Glomerular endothelial cell (primary cell): ENCODE measurements around the gene LRBA. TPM values are rescaled to one million over a fixed set of nuclear protein-coding genes. Genes with fewer than 3 reads are reported as not detected.

ENCODE experiments used
- DNase-seq: peaks from one replicate; pipeline ENCODE4 v3.0.0-alpha.2; 2011; ENCODE audit warnings: low read depth, low spot score; ENCODE audit errors: extremely low read depth
- total RNA-seq: library from RNA; depleted of rRNA; stranded (reverse); fragments of >200 nt; gene quantifications from 2 replicates; pipeline ENCODE4 v1.2.3, GENCODE V29; 2015

The LRBA gene
- total RNA-seq, 1 donor from 2014 or later, result 23.7 TPM

DNA sequence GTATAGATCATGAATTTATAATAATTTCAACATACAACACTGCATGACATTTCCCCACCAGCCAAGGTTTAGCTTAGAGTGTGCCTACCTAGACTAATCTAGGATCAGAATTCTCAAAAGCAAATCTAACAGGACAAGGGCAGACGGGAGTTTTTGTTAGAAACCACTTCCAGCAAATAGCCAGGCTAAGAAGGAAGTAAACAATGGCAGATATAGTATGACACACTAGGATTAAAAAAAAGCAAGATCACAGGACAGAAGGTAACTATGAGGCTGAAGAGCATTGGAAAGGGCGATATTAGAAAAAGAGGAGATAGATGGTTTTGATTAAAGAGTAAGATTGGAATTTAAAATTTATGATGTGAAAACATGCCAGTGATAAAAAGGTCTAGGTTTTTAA lies 124.8 kb downstream of the LRBA start:
- DNase-seq, result no peak

DNA sequence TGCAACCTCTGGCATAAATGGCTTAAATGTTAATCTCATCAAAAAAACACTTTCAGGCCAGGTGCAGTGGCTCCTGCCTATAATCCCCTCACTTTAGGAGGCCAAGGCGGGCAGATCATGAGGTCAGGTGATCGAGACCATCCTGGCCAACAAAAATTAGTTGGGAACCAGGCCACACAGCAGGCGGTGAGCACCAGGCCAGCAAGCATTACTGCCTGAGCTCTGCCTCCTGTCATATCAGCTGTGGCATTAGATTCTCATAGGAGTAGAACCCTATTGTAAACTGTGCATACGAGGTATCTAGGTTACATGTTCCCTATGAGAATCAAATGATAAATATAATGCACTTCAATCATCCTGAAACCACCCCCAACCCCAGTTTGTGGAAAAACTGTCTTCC lies 125.8 kb downstream of the LRBA start:
- DNase-seq, result no peak

DNA sequence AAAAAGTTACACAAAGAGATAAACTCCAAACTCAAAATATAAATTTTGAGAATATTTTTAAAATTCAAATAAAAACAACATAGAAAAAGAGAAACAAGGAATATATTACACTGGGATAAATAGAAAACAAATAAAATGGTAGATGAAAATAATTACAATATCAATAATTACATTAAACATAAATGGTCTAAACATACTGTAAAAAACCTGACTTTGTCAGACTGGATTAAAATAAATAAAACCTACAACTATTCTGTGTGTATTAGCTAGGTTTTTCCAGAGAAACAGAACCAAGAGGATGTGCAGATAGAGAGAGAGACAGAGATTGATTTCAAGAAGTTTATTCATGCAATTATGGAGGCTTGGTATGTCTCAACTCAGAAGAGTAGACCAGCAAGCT lies 126.5 kb downstream of the LRBA start:
- no peak for DNase-seq

DNA sequence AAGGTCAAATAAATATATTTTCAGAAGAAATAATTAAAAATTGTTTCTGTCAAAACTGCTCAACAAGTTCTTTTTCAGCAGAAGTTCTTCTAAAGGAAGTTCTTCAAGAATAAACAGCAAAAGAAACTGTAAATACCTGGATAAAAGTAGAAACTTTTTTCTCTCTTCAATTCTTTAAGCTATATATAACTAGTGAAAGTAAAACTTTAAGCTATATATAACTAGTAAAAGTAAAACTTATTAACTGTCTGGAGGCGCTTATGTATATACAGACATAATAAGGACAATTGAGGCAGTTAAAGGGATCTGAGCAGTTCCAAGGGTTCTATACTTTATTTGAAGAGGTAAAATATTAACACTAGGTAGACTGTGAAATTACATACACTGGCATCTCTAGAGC lies 126.9 kb downstream of the LRBA start:
- no peak for DNase-seq

DNA sequence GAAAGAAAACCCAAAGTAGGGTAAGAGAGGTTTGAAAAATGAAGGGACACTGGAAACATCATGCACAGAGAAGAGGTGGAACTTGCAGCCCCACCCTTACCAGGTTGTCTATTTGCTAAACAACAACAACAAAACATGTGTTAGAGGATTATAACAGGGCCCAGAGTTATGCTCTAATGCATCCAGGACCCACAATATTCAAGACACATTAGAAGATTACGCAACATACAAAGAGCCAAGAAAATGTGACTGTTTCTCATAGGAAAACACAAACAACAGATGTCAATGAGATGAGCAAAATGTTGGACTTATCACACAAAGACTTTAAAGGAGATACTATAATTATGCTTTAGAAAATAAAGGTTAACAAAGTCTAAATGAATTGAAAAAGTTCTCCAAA lies 128.5 kb downstream of the LRBA start:
- DNase-seq, result no peak

DNA sequence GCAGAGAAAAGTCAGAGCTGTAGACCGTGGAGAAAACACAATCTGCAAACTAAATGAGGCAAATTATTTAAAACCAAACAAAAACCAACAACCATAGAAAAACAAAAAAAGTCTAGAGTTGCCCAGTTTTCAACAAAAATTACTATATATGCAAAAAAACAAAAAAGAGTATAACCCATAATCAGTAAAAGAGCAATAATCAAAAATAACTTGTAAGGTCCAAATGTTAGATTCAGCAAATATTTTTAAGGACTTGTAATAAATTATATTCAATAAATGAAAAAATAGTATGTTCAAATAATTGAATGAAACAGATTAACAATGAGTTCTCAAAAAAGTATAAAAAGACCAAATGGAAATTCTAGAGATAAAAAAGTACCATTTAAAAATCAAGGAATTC lies 130.5 kb downstream of the LRBA start:
- no peak for DNase-seq

DNA sequence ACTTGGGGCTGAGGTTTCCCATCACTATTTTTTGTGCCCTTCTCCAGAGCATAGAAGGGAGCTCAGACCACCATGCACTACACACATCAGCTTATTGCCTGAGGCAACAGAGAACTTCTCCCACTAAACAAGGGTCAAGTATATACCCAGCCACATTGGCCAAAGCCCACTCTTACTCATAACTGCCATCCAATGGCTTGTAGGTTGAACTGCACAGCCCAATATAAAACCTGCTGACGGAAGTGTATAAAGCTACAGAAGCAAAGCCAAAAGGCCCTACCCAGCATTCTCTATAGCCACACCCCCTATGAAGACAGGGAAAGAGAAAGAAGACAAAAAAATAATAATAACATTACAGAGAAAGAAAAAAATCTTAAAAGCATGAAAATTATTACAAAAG lies 139.7 kb downstream of the LRBA start:
- DNase-seq, result no peak

DNA sequence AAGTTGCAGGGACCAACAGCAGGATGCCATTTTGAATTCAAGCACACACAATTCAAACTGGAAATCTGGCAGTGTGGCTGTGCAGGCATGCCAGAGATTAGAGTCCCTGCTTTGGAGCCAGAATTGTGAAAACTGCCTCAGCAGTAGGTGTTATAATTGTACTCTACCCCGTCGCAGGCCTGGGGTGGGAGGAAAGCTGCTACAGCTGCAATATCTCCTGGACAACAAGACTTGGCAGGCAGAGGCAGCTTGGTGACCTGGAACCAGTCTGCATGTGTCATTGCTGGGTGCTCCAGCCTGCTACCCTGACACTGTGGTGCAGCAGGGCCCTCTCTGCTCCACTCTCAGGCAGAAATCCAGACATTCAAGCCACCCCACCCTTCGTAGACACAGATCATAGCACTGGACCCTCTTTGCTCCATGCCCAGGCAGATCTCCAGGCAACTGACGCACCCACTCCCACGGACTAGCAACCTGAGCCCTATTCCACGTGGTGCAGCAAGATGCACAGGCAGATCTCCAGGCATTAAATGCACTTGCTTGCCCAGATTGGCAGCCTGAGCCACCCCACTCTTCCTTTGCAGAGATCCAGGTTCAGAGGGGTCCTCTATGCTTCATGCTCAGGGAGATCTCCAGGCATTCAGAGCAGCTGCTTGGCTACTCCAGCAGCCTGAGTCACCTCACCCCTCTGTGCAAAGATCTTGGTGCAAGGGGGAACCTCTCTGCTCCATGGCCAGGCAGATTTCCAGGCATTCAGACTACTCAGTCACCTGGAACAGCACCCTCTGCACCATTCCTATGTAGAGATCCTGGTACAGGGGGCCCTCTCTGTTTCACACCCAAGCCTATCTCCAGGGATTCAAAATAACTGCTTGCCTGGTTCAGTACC lies 140.5 kb downstream of the LRBA start:
- no peak for DNase-seq

DNA sequence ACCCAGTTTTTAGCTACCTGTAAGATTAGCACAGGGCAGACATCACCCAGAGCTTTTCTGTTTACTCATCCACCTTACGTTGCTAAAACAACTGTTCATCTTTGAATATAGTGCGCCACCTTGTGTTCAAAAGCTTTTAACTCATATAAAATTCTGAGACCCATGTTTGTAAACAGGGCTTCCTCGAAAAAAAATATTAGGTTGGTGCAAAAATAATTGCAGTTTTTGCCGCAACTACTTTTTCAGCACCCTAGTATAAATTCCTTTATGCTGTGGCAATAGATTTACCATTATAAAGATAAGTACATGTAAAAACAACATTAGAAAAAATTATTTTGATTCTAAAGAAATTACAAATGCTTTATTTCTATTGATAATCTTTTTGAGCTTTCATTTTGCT lies 147.9 kb downstream of the LRBA start:
- DNase-seq, result peak; percentile 82

DNA sequence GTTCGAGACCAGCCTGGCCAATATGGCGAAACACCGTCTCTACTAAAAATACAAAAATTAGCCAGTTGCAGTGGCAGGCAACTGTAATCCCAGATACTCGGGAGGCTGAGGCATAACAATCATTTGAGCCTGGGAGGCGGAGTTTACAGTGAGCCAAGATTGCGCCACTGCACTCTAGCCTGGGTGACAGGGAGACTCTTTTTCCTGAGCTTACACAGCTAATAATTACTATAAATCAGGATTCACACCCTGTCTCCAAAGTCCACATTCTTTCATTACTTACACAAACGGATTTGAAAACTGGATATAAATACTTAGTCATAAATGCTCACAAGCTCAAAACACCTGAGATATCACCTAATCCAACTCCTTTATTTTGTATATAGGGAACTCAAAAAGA lies 151.6 kb downstream of the LRBA start:
- DNase-seq, result no peak

DNA sequence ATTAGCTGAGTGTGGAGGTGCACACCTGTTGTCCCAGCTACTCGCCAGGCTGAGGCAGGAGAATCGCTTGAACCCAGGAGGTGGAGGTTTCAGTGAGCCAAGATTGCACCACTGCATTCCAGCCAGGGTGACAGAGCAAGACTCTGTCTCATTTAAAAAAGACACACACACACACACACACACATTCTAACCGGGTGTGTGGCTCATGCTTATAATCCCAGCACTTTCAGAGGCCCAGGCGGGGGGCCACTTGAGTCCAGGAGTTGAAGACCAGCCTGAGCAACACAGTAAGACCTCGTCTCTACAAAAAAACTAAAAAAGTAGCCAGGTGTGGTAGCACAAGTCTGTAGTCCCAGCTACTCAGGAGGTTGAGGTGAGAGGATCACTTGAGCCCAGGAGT lies 152.3 kb downstream of the LRBA start:
- no peak for DNase-seq

DNA sequence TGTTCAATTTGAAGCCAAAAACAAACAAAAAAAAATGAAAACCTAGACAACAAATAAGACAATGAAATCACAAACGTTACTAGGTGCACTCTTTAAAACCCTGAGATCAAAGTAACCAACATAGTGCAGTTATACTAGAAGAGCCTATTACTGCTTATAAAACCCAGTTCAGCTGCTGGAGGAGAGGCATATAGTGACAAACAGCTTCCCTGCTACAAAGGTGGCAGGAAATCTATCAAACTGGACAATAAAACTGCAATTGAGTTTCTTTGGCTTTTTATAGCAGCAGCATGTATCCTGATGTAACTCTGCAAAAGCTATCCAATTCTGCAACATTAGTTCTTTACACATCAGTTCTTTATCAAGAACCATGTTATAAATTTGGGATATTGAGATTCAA lies 155.6 kb downstream of the LRBA start:
- no peak for DNase-seq

DNA sequence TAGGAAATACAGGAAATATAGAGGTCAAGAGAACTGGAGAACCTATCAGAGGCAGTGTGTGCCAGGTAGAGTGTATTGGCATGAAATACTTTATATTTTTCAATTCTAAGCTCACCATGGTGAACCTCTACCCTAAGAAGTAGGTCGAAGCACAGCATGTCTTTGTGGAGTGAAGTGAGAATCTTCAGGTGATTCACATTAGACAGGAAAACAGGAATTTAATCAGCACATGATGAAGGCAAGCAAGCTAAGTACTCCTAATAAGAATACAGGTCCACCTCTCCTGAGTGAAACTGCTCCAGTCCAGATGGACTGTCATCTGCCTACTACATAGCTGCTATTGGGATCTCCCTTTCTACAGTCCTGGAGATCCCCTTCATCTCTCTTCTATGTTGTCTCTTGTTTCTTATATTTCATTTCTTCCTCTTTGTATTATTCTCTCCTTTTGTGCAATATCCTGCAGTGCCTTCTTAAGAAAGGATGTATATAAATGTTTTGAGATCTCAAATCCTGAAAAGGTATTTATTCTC lies 159.0 kb downstream of the LRBA start:
- DNase-seq, result no peak

DNA sequence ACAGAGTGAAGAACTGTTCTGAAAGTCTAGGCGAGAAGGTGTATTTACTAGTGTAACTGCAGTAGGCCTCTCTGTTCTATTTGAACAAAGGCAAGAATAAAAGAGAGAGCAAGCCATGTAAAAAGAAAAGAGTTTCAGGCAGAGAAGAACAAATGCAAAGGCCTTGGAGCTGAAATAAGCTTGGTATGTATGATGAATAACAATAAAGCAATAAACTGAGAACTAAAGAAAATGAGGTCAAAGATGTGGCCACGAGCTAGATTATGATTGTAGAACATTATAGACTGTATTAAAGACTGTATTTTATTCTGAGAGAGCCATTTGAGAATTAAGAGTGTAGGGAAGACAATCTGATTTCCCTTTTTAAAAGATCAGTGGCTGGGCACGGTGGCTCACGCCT lies 160.5 kb downstream of the LRBA start:
- no peak for DNase-seq

DNA sequence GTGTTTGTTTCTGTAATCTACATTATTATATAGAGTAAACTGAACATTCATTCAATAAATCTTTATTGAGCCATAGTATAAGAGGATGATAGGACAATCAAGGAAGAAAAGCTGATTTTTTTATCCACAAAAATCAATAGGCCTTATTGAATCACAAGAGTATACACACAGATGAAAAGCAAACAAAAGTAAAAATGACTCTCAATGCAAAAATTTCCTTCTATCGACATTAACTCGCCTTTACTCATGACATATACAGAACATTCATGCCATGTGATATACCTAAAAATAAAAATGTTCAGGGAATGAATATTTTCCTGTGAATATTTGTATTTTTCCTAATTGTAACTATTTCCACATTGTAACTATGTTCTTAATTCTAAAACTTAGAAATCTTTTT lies 161.2 kb downstream of the LRBA start:
- DNase-seq, result no peak

DNA sequence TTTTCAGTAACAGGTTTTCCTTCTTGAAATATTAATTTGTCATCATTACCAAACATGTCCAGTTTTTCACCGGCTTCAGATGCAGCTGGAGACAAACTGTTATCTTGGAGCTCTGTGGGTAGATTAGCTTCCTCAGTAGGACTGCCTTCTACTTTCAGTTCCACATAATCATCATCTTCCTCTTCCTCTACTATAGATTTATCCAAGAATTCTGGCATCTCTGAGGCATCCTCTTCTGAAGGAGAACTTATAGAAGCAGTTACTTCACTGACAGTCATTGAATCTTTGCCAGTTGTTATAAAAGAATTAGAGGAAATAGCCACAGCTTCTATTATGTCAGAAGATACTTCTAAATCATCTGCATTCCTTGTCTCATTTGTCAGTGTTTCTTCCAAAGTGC lies 162.9 kb downstream of the LRBA start:
- DNase-seq, result no peak

DNA sequence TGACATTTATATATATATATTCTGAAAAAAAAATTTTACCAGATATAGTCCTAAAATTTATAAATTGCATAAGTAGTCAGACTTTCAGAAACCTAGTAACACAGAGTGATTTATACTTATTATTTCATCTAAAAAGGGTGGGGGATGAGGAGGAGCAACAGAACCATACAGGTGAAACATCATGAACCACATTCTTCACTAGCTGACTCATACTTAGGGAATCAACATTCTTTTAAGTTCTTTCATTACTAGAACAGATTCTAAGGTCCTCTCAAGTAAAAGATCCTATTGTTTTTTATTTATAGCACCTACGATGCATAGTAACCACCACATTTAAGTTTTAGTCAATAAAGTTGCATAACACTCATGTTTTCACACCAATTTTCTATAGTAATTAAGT lies 166.1 kb downstream of the LRBA start:
- no peak for DNase-seq

DNA sequence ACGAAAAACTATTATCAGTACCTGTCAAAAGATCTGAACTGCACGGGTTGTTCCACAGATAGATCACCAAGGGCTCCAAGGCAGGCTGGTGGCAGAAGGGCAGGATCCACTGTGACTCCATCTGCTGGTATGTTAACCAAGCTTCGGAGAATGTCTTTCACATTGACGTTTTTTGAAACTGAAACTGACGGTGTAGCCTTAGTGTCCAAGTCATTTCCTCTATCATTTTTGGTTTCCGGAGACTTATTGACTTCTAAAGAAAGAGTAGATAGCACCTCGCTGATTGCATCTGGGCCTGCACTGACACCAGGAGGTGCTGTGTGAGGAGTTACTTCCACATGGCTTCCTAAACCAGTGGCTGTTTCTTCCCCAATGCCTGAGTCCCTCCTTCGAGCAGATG lies 186.9 kb downstream of the LRBA start:
- no peak for DNase-seq

DNA sequence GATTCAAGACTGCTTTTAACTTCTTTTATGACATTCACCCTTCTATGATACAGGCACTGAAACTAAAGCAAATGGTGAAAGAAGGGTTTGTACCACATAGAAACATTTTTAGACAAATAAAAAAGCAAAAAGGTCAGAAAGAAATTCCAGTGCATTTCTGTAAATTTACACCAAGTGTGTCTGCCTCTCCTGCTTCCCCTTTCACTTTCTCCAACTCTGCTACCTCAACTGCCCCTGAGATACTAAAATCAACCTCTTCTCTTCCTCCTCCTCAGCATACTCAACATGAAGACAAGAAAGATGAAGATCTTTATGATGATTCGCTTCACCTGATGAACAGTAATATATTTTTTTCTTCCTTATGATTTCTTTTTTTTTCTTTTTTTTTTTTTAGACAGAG lies 187.9 kb downstream of the LRBA start:
- no peak for DNase-seq

DNA sequence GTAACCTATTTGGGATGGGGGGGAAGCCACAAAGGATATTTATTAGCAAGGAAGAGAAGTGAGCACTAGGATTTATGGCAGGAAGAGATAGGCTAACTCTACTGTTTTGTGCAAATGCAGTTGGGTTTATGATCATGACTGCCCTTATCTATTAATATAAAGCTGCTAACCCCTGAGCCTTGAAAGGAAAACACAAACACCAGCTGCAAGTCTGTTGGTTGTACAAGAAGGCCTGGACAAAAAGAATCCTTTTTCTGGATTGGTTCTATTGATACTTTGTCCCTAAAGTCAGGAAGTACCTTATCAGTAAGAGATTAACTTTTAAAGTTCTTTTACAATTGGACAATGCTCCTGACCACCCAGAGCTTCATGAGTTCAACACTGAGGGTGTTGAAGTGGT lies 188.8 kb downstream of the LRBA start:
- no peak for DNase-seq

DNA sequence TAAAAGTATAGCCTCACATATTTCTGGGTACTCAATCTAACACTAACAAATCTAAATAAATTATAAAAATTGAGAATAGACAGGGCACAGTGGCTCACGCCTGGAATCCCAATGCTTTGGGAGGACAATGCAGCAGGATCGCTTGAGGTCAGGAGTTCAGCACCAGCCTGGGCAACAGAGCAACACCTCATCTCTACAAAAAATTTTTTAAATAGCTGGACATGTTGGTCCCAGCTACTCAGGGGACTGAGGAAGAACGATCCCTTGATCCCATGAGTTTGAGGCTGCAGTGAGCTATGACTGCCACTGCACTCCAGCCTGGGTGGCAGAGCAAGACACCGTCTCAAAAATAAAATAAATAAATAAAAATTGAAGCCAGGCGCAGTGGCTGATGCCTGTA lies 192.7 kb downstream of the LRBA start:
- no peak for DNase-seq

DNA sequence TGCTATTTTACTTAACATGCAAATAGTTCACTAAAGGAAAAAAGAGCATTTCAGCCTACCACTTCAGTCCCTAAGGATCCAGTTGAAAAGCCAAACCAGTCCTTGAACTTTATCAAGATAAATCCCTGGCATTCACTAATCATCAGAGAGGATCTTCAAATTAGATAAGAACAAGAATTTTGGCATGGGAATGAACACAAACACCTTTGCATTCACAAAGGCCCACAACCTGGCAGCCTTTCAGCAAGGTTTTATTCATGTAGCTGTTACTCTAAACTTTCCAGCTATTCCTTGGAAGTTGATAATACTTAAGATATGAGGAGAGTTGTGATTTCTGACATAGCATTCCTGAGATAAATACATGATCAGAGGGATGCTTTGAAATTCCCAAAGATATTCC lies 193.4 kb downstream of the LRBA start:
- DNase-seq, result no peak

DNA sequence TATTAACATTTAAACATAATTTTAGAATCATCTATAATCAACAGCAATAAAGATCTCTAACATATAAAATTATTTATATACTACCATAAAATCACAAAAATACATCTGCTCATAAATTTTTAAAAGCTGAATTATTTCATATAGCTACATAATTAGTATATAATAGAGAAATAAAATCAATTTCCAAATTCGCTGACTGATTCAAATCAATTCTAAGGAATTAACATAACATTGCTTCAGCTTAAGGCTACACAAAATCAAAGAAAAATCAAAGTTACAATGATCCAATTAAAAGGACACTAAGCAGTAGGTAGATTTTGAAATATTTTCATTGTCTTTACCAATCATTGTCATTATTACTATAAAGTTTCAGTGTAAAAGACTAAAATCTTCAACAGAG lies 194.7 kb downstream of the LRBA start:
- no peak for DNase-seq
